NOMO-1 treated with dmso at 0.1 percent for 144 hours (cell line): ENCODE data around the gene CYP19A1.
A peak's percentile ranks its signal among the peaks of the same experiment; 100 is the strongest.

Experiments
- DNase-seq: peaks from one replicate; lab custom pipeline; 2025; ENCODE audit not compliant: unreplicated experiment; lab: John Stamatoyannopoulos, UW

CYP19A1 gene

DNA sequence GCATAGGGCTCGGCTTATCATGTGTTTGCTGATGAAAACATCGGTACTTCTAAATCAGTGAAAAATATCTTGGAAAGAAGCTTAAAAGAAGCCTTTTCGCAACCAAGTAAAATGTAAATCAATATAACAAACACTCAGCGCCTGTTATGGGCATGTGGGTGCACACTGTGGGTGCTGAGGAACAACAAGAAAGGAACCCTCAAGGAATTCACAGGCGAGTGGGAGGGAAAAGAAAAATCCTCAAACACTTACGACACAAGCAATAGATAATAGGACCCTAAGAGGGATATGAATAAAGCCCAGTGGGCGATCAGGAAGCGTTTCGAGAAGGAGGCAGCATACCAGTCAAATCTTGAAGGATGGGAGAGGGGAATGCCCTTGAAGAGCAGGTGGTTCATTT lies 25.0 kb upstream of the CYP19A1 start:
- DNase-seq: no peak

DNA sequence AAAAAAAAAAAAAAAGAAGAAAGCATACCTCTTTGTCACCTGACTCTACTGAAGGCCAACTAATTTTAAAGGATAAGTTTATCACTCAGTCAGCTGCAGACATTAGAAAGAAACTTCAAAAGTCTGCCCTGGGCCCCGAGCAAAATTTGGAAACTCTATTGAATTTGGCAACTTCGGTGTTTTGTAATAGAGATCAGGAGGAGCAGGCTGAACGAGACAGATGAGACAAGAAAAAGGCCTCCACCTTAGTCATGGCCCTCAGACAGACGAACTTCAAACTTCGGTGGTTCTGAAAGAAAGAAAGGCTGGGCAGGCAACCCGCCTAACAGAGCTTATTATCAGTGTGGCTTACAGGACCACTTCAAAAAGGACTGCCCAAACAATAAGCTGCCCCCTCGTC lies 21.6 kb upstream of the CYP19A1 start:
- DNase-seq: peak; percentile 34

DNA sequence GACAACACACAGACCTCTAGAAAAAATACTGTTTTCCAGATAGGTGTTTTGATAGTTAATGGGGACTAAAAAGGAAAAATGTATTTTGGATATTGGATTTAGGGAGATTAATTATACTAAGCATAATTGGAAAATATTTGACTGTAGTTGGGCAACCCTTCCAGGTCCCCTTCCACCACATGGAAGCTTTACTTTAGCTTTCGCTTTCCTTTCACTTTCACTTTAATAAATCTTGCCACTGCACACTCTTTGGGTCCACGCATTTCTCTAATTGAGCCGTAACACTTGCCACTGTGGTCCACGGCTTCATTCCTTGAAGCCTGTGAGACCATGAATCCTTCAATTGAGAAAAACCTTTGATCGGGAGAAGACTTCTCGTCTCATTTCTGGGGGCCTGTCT lies 18.6 kb upstream of the CYP19A1 start:
- no peak for DNase-seq

DNA sequence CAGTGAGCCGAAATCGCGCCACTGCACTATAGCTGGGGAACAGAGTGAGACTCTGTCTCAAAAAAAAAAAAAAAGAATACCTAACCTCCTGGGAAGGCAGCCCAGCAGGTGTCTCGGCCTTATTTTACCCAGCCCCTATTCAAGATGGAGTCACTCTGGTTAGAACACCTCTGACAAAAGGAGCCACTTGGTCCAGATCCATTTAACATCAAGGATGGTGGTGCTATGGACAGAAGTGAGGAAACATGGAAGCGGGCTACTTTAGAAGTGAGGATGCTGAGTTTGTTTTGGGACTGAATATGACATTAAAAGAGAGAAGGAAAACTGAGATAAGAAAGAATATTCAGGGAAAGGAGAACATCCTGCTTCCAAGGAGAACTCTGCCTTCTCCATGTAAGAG lies 17.8 kb upstream of the CYP19A1 start:
- no peak for DNase-seq

DNA sequence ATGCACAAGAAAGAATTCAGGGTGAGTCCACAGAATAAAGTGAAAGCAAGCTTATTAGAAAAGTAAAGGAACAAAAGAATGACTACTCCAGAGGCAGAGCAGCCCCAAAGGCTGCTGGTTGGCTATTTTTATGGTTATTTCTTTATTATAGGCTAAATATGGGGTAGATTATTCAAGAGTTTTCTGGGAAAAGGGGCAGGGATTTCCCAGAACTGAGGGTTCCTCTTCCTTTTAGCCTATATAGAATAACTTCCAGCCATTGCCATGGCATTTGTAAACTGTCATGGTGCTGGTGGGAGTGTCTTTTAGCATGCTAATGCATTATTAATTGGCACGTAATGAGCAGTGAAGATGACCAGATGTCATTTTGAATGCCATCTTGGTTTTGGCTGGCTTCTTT lies 16.7 kb upstream of the CYP19A1 start:
- DNase-seq: no peak

DNA sequence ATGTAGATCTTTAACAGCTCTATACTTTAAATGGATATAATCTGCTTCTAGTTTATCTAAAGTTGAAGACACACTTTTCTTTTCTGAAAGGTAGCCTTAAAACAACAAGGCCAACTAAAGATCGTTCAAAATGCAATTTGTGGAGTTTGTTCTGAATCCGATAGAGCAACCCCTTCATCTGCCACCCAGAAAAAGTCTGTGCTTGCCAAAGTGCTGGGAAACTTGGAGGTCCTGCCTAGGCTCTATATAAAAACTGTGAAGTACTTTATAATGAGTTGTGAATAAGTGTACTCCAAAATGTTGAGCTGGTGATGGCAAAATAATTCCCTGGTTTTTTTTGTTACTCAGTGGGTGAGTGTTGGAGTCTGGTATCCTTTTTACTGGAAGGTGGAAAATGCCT lies 15.6 kb upstream of the CYP19A1 start:
- no peak for DNase-seq

DNA sequence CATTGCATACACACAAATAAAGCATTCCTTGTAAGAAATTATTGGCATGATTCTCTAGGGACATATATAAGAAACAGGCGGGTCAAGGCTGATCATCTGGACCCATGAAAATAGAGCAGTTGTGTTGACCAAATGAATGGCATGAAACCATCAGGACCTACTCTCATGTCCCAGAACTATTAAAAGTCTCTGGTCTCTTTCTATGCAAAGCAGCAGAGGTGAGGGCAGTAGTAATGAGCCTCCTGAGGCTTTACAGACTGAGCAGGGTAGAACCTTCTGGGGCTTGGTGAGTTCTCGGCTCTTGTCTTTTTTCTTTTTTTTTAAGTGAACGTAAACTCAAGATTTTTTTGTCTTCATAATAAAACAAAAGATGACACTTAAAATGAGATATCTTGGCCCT lies 12.3 kb upstream of the CYP19A1 start:
- DNase-seq: no peak

DNA sequence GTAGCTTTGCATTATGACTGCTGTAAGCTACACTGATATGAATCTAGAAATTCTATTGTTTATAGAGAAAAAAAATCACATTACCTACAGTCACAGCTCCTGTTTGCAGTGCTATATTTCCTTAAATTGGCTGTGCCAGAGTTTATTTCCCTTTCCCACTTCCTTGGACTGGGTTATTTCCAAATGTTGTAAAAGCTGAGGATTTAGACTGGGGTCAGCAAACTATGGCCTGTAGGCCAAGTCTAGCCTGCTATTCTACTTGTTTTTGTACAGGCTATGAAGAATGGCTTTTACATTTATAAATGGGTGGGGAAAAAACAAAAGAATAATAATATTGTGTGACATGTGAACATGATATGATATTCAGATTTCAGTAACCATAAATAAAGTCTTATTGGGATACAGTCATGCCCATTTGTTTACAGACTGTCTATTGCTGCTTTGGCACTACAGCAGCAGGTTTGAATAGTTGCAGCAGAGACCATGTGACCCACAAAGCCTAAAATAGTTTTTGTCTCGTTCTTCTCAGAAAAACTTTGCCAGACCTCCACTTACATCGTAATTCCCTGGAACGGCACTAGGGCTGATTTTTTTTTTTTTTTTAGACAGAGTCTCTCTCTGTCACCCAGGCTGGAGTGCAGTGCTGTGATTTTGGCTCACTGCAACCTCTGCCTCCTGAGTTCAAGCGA lies 10.9 kb upstream of the CYP19A1 start:
- DNase-seq: no peak

DNA sequence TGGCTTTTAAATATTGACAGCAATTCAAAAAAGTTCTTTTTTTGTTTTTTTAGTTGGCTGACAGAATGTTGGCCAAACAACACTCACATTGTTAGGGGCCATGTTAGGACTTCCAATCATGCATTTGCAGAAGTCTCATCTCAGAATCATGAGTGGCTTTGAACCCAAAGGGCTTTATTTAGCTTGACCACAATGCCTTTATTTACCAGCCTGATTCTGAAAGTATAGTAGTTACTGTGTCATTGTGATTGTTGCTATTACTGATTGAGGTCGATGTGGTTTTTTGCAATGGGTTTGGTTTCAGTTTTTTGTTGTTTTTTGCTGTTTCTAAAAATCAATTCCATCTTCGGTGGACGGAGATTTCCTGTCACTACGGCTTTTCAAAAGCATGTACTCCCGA lies 10.3 kb upstream of the CYP19A1 start:
- DNase-seq: no peak

DNA sequence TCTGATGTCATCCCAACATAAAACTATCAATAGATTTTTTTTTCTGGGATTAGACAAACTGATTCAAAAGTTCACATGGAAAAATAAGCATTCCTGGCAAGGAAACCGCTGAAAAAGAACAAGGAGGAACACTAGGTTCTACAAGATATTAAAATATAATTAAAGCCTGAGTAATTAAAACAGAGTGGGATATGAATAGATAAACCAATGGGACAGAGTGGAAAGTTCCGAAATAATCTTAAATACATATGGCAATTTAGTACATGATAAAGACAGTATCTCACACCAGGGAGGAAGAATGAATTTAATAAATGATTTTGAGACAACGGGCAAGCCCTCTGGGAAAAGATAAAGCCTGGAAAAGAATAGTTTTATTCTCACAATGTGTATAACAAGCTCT lies 7.7 kb upstream of the CYP19A1 start:
- no peak for DNase-seq

DNA sequence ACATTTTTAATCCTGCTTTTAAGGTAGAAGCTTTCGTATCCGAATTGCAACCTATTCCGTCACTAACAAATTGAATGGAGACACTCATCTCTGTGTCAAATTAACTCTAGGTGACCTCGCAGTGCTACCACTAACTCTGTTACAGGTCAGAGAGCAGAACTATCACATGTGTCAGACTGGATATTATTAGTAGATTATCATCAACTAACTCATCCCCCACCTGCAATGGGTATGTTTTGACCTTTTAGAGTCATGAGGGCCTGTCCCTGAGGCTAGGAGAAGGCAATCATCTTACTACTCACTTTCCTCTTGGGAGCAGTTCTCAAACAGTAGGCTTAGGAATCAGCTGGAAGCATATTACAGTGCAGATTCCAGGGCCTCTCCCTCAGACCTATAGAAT lies 5.1 kb upstream of the CYP19A1 start:
- DNase-seq: no peak

DNA sequence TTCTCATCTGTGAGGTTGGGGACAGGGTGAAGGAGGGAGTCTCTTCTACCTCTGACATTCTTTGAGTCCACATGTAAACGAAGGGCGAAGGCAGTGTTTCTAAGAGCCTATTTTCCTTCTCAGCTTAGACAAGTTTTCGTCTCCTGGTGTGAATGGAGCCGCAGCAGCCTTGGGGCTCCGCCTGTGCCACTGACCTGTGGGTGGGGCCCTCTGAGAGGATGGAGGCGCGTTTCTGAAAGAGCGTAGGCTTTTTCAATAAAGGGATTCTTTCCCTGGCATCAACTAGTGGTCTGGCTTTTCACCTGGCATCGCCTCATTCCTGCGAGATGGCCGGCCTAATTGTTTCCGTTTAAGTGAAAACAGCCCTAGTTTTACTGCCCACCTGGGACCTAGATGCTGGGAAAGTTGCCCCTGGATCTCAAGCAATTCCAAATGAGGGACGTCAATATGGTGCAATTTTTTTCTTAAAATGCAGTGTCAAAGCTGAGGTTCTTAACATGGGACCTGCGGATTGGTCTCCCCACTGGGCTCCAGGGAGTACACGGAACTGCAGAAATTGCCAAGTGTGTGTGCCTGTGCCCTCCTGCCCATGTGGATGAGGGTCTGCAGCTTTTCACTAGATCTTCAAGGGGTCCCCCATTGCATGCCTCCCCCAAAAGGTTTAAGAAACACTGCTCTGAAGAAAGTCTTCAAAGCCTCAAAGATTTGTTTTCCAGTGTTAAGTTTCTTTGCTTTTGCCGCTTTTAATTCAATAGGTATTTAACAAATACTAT lies 4.0 kb upstream of the CYP19A1 start:
- no peak for DNase-seq

DNA sequence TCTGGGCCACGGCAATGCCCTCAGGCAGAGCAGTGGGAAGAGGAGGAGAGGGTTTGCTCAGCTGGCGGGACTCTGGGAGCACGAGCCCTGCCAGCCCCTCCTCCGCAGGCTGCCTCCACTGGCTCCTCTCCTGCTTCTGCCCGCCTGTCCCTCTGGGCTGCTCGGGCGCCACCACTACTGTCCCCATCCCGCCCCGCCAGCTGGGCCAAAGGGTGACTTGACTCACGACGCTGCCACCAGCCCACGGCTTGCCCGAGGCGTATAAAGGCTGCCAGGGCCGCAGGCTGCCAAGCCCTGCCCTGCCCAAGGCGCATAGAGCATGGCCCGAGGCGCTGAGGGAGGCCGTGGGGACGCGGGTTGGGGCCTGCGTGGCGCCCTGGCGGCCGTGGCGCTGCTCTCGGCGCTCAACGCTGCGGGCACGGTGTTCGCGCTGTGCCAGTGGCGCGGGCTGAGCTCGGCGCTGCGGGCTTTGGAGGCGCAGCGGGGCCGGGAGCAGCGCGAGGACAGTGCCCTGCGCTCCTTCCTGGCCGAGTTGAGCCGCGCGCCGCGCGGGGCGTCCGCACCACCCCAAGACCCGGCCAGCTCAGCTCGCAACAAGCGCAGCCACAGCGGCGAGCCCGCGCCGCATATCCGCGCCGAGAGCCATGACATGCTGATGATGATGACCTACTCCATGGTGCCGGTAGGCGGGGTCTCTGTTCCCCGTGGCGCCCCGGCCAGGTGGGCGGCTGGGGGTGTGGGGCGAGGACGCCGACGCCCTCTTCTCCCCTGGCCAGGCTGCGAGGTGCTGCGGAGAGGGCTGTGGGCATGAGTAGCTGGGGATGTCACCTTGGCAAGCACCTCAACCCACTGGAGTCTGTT lies 3.2 kb upstream of the CYP19A1 start, which contains the start of gene GLDN:
Gene GLDN (plus strand): TSS at position 290 of the 861 bp plus-strand sequence. CDS start 30 bp downstream, at position 320.
- DNase-seq: no peak

DNA sequence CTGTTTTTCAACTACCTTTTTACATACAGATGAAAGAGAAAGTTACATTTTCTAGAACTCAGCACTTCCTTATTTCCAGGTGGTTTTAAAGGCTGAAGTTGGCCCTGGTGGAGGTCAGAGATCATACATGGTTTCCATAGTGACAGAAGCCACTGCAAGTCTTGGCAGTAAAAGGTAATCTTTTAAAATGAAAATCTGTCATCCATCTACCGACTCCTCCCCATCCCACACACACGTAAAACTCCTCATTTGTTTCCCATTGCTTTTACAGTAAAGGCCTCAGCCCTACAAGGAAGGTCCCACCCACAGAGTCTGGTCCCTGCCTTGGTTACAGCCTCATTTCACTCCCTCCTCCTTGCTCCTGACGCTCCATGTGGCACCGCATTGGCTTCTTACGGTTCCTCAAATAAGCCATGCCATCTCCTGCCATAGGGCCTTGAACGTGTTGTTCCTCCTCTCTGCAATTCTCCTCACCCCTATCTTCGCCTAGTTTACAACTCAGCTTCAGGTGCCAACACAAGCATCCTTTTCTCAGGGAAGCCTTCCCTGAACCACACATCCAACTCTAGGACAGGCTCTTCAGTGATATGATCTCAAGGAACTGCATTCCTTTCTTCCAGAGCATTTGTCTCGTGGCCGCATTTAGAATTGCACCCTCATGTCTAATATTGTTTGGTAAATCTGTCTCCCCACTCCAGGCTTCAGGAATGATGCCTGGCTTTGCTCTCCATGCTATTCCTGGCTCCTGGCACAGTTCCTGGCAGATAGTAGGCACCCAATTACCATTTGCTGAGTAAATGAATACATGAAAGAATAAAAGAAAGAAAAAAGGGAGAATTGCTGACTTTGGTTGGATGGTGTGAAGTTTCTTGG lies 2.6 kb downstream of the CYP19A1 start:
- peak; percentile 50 for DNase-seq

DNA sequence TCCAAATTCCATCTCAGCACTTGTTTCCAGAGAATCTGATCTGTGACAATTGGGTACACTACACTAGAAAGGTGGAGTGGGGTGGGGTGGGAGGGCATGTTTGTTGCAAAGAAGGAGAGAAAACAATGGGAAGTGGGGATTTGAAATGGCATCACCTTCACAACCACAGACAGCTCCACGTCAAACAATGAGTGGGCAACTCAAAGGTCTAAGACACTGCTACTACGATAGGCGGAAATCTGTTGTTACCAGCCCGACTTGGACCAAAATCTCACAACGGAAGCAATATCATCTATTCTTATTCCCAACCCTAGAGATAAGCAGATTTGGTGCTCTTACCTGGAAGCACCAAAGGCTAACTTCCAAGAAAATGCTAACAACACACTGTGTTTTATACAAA lies 3.3 kb downstream of the CYP19A1 start:
- no peak for DNase-seq

DNA sequence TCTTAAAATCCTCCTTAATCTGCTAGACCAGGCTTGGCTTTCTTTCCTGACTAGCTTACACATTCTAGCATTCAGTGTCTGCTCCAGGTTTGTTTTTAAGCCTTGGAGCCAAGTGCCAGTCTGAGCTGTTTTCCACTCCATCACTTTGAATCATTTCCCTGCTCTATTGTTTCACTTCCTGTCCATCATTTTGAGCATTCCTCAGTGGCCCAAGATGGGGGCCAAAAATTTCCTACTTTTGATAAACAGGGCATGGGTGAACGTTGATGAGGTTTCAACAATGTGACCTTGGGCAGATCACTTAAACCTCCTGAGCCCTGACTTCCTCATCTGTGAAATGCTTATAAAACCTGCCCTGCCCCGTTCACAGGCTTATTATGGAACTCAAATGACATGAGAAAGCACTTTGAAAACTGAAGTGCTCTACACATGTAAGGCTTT lies 4.4 kb downstream of the CYP19A1 start:
- DNase-seq: peak; percentile 40

DNA sequence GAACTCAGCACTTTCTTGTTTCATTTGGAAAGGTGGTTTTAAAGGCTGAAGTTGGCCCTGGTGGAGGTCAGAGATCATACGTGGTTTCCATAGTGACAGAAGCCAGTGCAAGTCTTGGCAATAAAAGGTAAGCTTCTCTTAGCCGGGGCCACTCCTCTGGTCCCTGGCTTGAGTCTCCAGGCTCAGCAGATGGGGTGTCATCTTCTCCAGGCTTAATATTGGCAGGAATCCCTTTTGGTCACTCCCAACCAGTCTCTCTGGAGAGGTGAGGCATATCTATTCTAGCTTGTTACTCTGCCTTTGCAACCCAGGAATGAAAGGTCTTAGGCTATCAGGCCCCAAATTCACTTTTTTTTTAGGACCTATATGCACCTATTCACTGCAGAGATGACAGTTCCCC lies 4.8 kb downstream of the CYP19A1 start:
- DNase-seq: no peak

DNA sequence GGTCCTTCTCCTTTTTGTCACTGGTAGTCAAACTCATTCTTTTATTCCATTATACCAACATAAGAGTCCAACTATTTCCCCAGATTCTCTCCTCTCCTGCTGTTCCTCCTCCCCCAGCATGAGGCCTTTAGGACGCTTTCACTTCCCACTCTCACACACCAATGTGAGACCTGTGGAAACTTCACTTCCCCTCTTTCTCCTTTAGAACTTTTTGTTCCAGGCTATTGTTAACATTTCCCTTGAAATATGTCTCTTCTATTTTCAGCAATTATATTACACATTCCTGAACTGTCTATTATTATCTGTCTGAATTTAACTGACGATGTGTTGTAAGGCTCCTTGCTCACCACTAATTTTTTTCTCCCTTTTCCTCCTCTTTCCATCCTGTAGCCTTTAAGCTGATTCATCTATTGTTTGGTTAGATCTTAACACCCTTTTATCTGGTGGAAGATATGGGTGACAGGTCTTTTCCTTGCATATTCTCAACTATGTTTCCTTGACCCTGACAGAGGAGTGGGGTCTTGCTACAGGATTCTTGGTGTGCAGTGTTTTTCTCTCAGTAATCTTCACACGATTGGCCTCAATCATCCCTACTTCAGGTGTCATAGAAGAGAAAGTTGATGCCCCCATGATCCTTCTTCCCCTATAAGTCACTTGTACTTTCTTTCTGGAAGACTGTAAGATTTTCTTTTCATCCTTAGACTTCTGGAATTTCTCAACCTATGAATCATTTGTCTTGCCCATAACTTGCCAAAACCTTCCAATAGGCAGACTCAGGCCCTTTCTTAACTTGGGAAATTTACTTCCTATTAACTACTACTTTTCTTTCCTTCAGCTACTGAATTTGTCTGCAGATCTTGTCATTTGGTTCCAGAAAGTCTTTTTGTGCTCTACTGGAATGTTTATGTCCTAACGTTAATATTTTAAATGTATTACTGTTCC lies 5.9 kb downstream of the CYP19A1 start:
- DNase-seq: peak; percentile 70

DNA sequence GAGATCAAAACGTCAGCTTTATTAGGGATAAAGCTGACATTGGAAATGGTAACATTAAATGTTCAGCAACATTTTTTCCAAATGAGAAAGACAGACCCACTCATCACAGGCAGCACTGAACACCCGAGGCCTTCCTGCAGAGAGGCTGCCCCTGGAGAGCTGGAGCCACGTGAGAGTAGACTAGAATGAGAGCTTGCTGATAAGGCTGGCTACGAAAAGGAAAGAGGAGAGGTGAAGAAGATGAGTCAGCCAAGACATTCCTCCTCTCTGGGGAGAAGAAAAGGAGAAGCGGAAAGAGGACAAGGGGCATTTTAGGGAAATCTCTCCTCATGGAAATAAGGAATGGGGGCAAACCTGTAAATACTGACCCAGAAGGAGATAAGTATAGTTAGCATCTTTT lies 7.3 kb downstream of the CYP19A1 start:
- no peak for DNase-seq

DNA sequence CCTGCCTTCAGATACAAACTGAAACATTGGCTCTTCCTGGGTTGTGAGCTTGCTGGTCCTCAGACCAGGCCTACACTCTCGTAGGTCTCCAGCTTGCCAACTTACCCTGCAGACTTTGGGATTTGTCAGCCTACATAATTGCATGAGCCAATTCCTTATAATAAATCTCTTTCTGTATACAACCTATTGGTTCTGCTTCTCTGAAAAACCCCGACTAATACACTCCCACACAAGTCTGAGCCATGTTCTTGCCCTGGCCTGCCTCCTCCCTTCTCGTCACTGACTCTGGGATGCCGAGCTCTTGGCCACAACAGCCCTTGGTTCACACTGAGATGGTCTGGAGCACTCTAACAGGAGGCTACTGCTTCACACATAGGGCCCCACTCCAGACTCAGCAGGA lies 9.5 kb downstream of the CYP19A1 start:
- DNase-seq: no peak
